Endothelial cell of umbilical vein (primary cell): ENCODE data around the gene MDFI. TPM values are rescaled to one million over a fixed set of nuclear protein-coding genes. Genes with fewer than 3 reads are reported as not detected.

Source experiments
- BruUV-seq: library from RNA; stranded (reverse); fragments of 400-500 nt; replicated peaks from 2 replicates; lab custom pipeline; 2021; lab: Mats Ljungman, UMichigan
- CTCF ChIA-PET: fragments of 300-600, 350-600 bp; sonication (Branson Sonifier 250); formaldehyde crosslinking; loops from one replicate; lab custom pipeline; 2021; ENCODE audit warnings: antibody characterized with exemption, inconsistent platforms; lab: Charles Lee
- POLR2A ChIA-PET: fragments of 300-600, 350-600 bp; sonication (Branson Sonifier 250); formaldehyde crosslinking; loops from one replicate; lab custom pipeline; 2021; ENCODE audit warnings: antibody characterized with exemption, inconsistent platforms; lab: Charles Lee
- DNase-seq: peaks from one replicate; pipeline ENCODE4 v3.0.0-alpha.2; 2011; ENCODE audit warnings: low read depth, low spot score
- FAIRE-seq: peaks from 2 replicates; lab custom pipeline; 2011; peaks lifted over from hg19 to GRCh38; lab: Jason Lieb, UNC
- H2AFZ ChIP-seq: 2 replicates; pipeline ENCODE4 v1.6.0; 2012; ENCODE audit warnings: low read depth, low read length, control low read depth, inconsistent platforms
- H3K27ac ChIP-seq: 2 replicates; pipeline ENCODE4 v1.5.1; 2011; ENCODE audit warnings: low read depth, mild to moderate bottlenecking, control low read depth, low read length, moderate library complexity; ENCODE audit not compliant: insufficient read depth
- H3K27me3 ChIP-seq, 2 experiments: 2 replicates each; pipeline versions ENCODE4 v1.6.0 to v1.6.1; 2011; ENCODE audit warnings: low read length in 2 of 2, mixed read lengths in 1 of 2; ENCODE audit not compliant: control insufficient read depth in 2 of 2, insufficient read depth in 2 of 2
- H3K36me3 ChIP-seq, 2 experiments: 2 replicates in 1 of 2; 3 replicates in 1 of 2; pipeline ENCODE4 v1.5.1; 2011; ENCODE audit warnings: low read length in 2 of 2, mild to moderate bottlenecking in 1 of 2, moderate library complexity in 1 of 2; ENCODE audit not compliant: control insufficient read depth in 2 of 2, insufficient read depth in 2 of 2; ENCODE audit errors: extremely low read depth in 1 of 2
- H3K4me1 ChIP-seq: 3 replicates; pipeline ENCODE4 v1.5.1; 2011; ENCODE audit warnings: mild to moderate bottlenecking, low read length; ENCODE audit not compliant: control insufficient read depth, insufficient read depth; ENCODE audit errors: extremely low read depth
- H3K4me2 ChIP-seq: 2 replicates; pipeline ENCODE4 v1.6.1; 2011; ENCODE audit warnings: low read length, control low read depth, mixed read lengths; ENCODE audit not compliant: insufficient read depth
- H3K4me3 ChIP-seq, 3 experiments: fragments of 200-600 bp in 1 of 3; sonication (generic), shearing (Covaris generic) in 1 of 3; replicated peaks in 1 of 3; 2 replicates each; pipeline ENCODE4 v1.5.1; 2011 to 2016; ENCODE audit warnings: control low read depth in 3 of 3, low read length in 3 of 3, mild to moderate bottlenecking in 2 of 3, inconsistent platforms in 1 of 3, low read depth in 1 of 3, moderate library complexity in 1 of 3; ENCODE audit not compliant: insufficient read depth in 1 of 3
- H3K79me2 ChIP-seq: 2 replicates; pipeline ENCODE4 v1.6.0; 2012; ENCODE audit warnings: low read length, inconsistent platforms; ENCODE audit not compliant: control insufficient read depth, insufficient read depth
- H3K9ac ChIP-seq: replicated peaks from 2 replicates; pipeline ENCODE3; 2011; ENCODE audit warnings: low read length, control low read depth; ENCODE audit not compliant: insufficient read depth; ENCODE audit errors: extremely low read depth
- H3K9me1 ChIP-seq: replicated peaks from 3 replicates; pipeline ENCODE4 v1.6.0; 2011; ENCODE audit warnings: mild to moderate bottlenecking, low read length; ENCODE audit not compliant: control insufficient read depth, insufficient read depth; ENCODE audit errors: extremely low read depth
- H3K9me3 ChIP-seq: replicated peaks from 2 replicates; pipeline ENCODE4 v1.5.1; 2012; ENCODE audit warnings: low read length, inconsistent platforms; ENCODE audit not compliant: control insufficient read depth, insufficient read depth
- H4K20me1 ChIP-seq: replicated peaks from 2 replicates; pipeline ENCODE3; 2011; ENCODE audit warnings: mild to moderate bottlenecking, low read length; ENCODE audit not compliant: control insufficient read depth, insufficient read depth; ENCODE audit errors: extremely low read depth
- CTCF ChIP-seq, 2 donors: IDR thresholded peaks; 1 replicate in 1 of 2; 2 replicates in 1 of 2; pipeline ENCODE4 v1.5.1; 2011; ENCODE audit warnings: low read length in 2 of 2, mild to moderate bottlenecking in 2 of 2, moderate library complexity in 2 of 2, control low read depth in 1 of 2, inconsistent platforms in 1 of 2, low read depth in 1 of 2; ENCODE audit not compliant: insufficient read depth in 1 of 2; ENCODE audit errors: extremely low read depth in 1 of 2
- EZH2 ChIP-seq: IDR thresholded peaks from 2 replicates; pipeline ENCODE4 v1.6.1; 2012; ENCODE audit warnings: borderline replicate concordance, low read depth, mild to moderate bottlenecking, moderate library complexity, low read length, inconsistent platforms; ENCODE audit not compliant: severe bottlenecking
- FOS ChIP-seq: IDR thresholded peaks from 2 replicates; pipeline ENCODE4 v1.6.1; 2011; ENCODE audit warnings: mild to moderate bottlenecking, low read length, moderate library complexity, borderline replicate concordance; ENCODE audit not compliant: insufficient read depth
- GATA2 ChIP-seq: IDR thresholded peaks from 2 replicates; pipeline ENCODE4 v1.7.0; 2011; ENCODE audit warnings: low read depth, mild to moderate bottlenecking, moderate library complexity, mixed read lengths, low read length; ENCODE audit not compliant: insufficient read length, insufficient read depth
- POLR2AphosphoS5 ChIP-seq: IDR thresholded peaks from 2 replicates; pipeline ENCODE4 v1.6.1; 2012; ENCODE audit warnings: low read depth, mild to moderate bottlenecking, control low read depth, low read length, moderate library complexity; ENCODE audit not compliant: insufficient read depth
- dilution Hi-C: fragments of 300-500 bp; cut with MboI; formaldehyde crosslinking; loops from one replicate; pipeline ENCODE4 v1.15.0; 2019; ENCODE audit warnings: low sequenced_read_pairs; ENCODE audit not compliant: extremely low pct_ligation_motif_present
- intact Hi-C: fragments of 100-400 bp; cut with micrococcal nuclease; formaldehyde crosslinking; loops from one replicate; pipeline ENCODE4 v1.10.0; 2022
- polyA plus RNA-seq, 4 experiments: library from polyadenylated mRNA; depleted of rRNA in 3 of 4; stranded (reverse) in 3 of 4; unstranded in 1 of 4; fragments of >200 nt; gene quantifications; 2 replicates each; pipeline versions ENCODE4 v1.2.1 to v1.2.3, GENCODE V29; 2011 to 2012; ENCODE audit warnings: missing spikeins in 1 of 4
- total RNA-seq: library from RNA; stranded (reverse); gene quantifications from 2 replicates; pipeline ENCODE4 v1.2.3, GENCODE V29; 2021
- TF ChIP-seq, protein P1 (sequence below): IDR thresholded peaks from 2 replicates; pipeline ENCODE4 v1.6.1; 2011; ENCODE audit not compliant: insufficient read depth, insufficient read length

Gene MDFI
- total and polyA plus RNA-seq, 2 donors (not counting 3 experiments of a cell fraction or from before 2014, with no cell fraction given), result 32.4 to 74.1 TPM

- peaks cover 8% of the 10 kb centered on the region for H3K4me1 ChIP-seq
- no peak for FAIRE-seq
- ChIA-PET POLR2A (no interaction called here), CTCF (interaction anchor here (0.8 to 5.0 kb wide), 3 partner anchors 41 to 310 kb away, joined by 3 to 226 read pairs (median 4); no protein-coding TSS in a partner anchor)
- dilution Hi-C loops, result no loop called here
- peaks cover 0 to 3% of the 10 kb centered on the region in 2 experiments for H3K27me3 ChIP-seq
- H3K27ac ChIP-seq, result no peak overlapping the region
- TF ChIP-seq CTCF (IDR thresholded peaks at IDR 0.05; ENCODE audit: extremely low read depth in 1 of 2, insufficient read depth in 1 of 2, low read depth in 1 of 2, low read length in 2 of 2), result no peak
- no peak for TF ChIP-seq EZH2
- TF ChIP-seq, protein P1, sequence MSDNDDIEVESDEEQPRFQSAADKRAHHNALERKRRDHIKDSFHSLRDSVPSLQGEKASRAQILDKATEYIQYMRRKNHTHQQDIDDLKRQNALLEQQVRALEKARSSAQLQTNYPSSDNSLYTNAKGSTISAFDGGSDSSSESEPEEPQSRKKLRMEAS, result no peak
- no peak for TF ChIP-seq GATA2
- no peak for TF ChIP-seq POLR2AphosphoS5
- TF ChIP-seq FOS, result no peak
- no peaks in the 10 kb centered on the region for H3K9me1 ChIP-seq
- intact Hi-C loops, result no loop called here
- no TSS peak for BruUV-seq
- H3K4me2 ChIP-seq, result no peak overlapping the region
- H3K9me3 ChIP-seq, result no peaks in the 10 kb centered on the region
- no peaks in the 10 kb centered on the region for H4K20me1 ChIP-seq
- no peak overlapping the region for H3K4me3 ChIP-seq
- H3K36me3 ChIP-seq, result no peaks in the 10 kb centered on the region
- H3K79me2 ChIP-seq, result no peaks in the 10 kb centered on the region
- no peak overlapping the region for H3K9ac ChIP-seq
- H2AFZ ChIP-seq, result no peak overlapping the region
- no peak for DNase-seq
These were observed 40.3 kb downstream of the MDFI start for GRCh38 chr6:41678511-41679084.
